Thyroid gland (tissue), 4 donors: ENCODE data around the gene WDR81. TPM values are rescaled to one million over a fixed set of nuclear protein-coding genes. Genes with fewer than 3 reads are reported as not detected.

ENCODE experiments used
- DNase-seq, 2 donors: peaks; one replicate each; pipeline ENCODE4 v3.0.0-alpha.2; 2019
- H3K27ac ChIP-seq, 3 donors: fragments of 200-600 bp; sonication (generic); 1 replicate in 2 of 3; 2 replicates in 1 of 3; pipeline ENCODE4 v1.5.1; 2016 to 2019; ENCODE audit warnings: mild to moderate bottlenecking in 1 of 3, moderate library complexity in 1 of 3
- H3K27me3 ChIP-seq: fragments of 200-600 bp; sonication (generic); one replicate; pipeline ENCODE4 v1.5.1; 2019
- H3K36me3 ChIP-seq, 2 donors: fragments of 200-600 bp; sonication (generic); one replicate each; pipeline ENCODE4 v1.5.1; 2016 to 2019
- H3K4me1 ChIP-seq, 2 donors: fragments of 200-600 bp; sonication (generic); one replicate each; pipeline ENCODE4 v1.5.1; 2017 to 2019
- H3K4me3 ChIP-seq, 3 donors: fragments of 200-600 bp; sonication (generic); replicated peaks in 1 of 3; 1 replicate in 2 of 3; 2 replicates in 1 of 3; pipeline ENCODE4 v1.5.1; 2016; ENCODE audit warnings: mild to moderate bottlenecking in 1 of 3
- H3K9me3 ChIP-seq: fragments of 200-600 bp; sonication (generic); one replicate; pipeline ENCODE4 v1.5.1; 2017
- POLR2A ChIP-seq, 2 donors: fragments of 450-650 bp; IDR thresholded peaks; one replicate each; pipeline ENCODE4 v1.6.1; 2017; ENCODE audit warnings: antibody characterized with exemption in 2 of 2, mild to moderate bottlenecking in 2 of 2, moderate library complexity in 1 of 2
- WGBS, 2 donors: methylation state at CpG; one replicate each; pipeline ENCODE4 v1.1.5; 2017; 5-methylcytosine and 5-hydroxymethylcytosine counted together
- intact Hi-C: fragments of 100-400 bp; cut with DNase I; formaldehyde crosslinking; loops from one replicate; pipeline ENCODE4 v1.15.1; 2023
- microRNA counts, 2 donors: library from miRNA; unstranded; fragments of <30 nt; microRNA quantifications; one replicate each; lab custom pipeline; 2016 to 2017
- total RNA-seq, 4 donors: library from RNA; depleted of rRNA; stranded (reverse); fragments of >200 nt; gene quantifications; one replicate each; pipeline ENCODE4 v1.2.3, GENCODE V29; 2016

The WDR81 gene
- total RNA-seq, 4 donors from 2014 or later: 25.6 to 31.0 (median 30.3) TPM

DNA sequence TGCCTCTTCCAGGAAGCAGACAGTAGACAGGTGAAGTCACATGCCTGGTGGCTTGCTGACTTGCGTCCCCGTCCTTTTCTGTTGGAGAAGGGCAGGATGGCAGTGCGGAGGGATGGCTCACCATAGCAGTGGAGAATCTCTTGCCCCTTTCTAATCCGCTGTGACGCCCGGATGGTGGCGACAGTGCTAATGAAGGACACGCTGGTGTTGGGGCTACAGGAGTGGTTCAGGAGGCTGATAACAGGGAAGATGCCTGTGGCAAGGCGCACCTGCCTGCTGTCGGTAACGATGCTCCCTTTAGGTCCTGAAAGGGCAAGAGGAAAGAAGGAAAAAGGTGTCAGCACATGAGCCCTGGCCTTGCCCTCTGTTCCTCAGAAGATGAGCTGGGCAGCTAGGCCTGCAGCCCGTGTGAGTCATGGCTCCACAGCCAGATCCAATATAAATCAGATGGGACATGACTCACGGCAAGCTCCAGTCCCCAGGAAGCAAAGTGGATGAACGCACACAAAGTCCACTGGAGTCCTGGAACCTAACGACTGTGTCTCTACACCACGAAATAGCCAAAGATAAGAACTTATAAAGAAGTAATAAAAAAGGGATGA lies 62.9 kb downstream of the WDR81 start:
- no peaks in the 10 kb centered on the region for H3K27me3 ChIP-seq
- H3K36me3 ChIP-seq: no peaks in the 10 kb centered on the region
- intact Hi-C loops: loop anchor here (5.0 kb wide), 1 partner anchor 60 kb away; no protein-coding TSS in a partner anchor
- H3K9me3 ChIP-seq: no peaks in the 10 kb centered on the region
- H3K4me3 ChIP-seq: no peak overlapping the region
- TF ChIP-seq POLR2A (IDR thresholded peaks at IDR 0.05): no peak
- no peak for DNase-seq
- peak overlapping the region; percentile 85 to 99 (median 98) for H3K27ac ChIP-seq
- H3K4me1 ChIP-seq: peaks cover 15 to 41% of the 10 kb centered on the region in 2 donors
- WGBS, 2 donors: 80 to 82% methylated on average over 16 of the region's 16 CpGs

MicroRNAs within 50 kb of the gene (microRNA counts, 767-probe panel; counts per million panel counts)
- microRNA hsa-miR-22-3p (lab: Ali Mortazavi, UCI): 3,688 to 7,110 counts per million in 2 donors

Other genes starting within 250 kb of the WDR81 start
- 100 to 1,000 TPM; 103 to 145 (median 121) TPM for gene MYO1C, start 232.0 kb upstream of the WDR81 start, total RNA-seq
- gene INPP5K, start 208.1 kb upstream of the WDR81 start, total RNA-seq: 100 to 1,000 TPM; 124 to 285 (median 158) TPM
- 10 to 100 TPM; 49.9 to 64.7 (median 54.2) TPM for gene PITPNA, start 161.9 kb upstream of the WDR81 start, total RNA-seq
- gene SLC43A2, start 95.9 kb upstream of the WDR81 start, total RNA-seq: 10 to 100 TPM; 17.5 to 28.2 (median 23.9) TPM
- 10 to 100 TPM; 31.6 to 52.0 (median 35.5) TPM for gene SCARF1, start 79.0 kb upstream of the WDR81 start, total RNA-seq
- gene RILP, start 74.8 kb upstream of the WDR81 start, total RNA-seq: 100 to 1,000 TPM in 3 of 4 donors, 10 to 100 TPM in 1; 67.5 to 140 (median 124) TPM
- 100 to 1,000 TPM; 181 to 256 (median 242) TPM for gene PRPF8, start 39.8 kb upstream of the WDR81 start, total RNA-seq
- gene TLCD2, start 14.3 kb upstream of the WDR81 start, total RNA-seq: 1 to 10 TPM; 1.7 to 5.6 (median 3.7) TPM
- gene SERPINF2, start 18.2 kb downstream of the WDR81 start, total RNA-seq: 1 to 10 TPM; 4.3 to 9.7 (median 7.1) TPM
- gene SERPINF1, start 37.4 kb downstream of the WDR81 start, total RNA-seq: 1,000 to 10,000 TPM in 1 of 4 donors, 100 to 1,000 TPM in 3; 289 to 1,632 (median 420) TPM
- 10 to 100 TPM; 19.3 to 21.9 (median 20.4) TPM for gene SMYD4, start 105.2 kb downstream of the WDR81 start, total RNA-seq
- 10 to 100 TPM; 24.0 to 37.2 (median 26.4) TPM for gene RPA1, start 105.3 kb downstream of the WDR81 start, total RNA-seq